ENCODE results near the gene METTL5.
"Not testable (repeated sequence)": the region's sequence is repeated elsewhere in the genome, so short reads cannot be mapped to it uniquely, and the experiment has no call there.

Gene METTL5

GRCh38 chr2:169823996-169824372 is 721 bp downstream of the METTL5 start:
- peak overlapping the region; percentile 74 for H3K27ac ChIP-seq
- no peak for TF ChIP-seq ZFX (IDR thresholded peaks at IDR 0.05)
- TF ChIP-seq CTCF (conservative IDR thresholded peaks at IDR 0.05), result no peak

GRCh38 chr2:169822785-169823392 is 1.8 kb downstream of the METTL5 start:
- no peak overlapping the region for H3K27ac ChIP-seq
- TF ChIP-seq CTCF (conservative IDR thresholded peaks at IDR 0.05) (no peak), ZFX (IDR thresholded peaks at IDR 0.05) (no peak)

GRCh38 chr2:169822036-169822435 is 2.7 kb downstream of the METTL5 start:
- H3K27ac ChIP-seq, result no peak overlapping the region
- TF ChIP-seq CTCF (conservative IDR thresholded peaks at IDR 0.05), result no peak
- TF ChIP-seq ZFX (IDR thresholded peaks at IDR 0.05), result no peak

GRCh38 chr2:169820101-169820500 is 4.6 kb downstream of the METTL5 start:
- H3K27ac ChIP-seq, result not testable (repeated sequence)

- TF ChIP-seq CTCF (conservative IDR thresholded peaks at IDR 0.05), result no peak
- TF ChIP-seq ZFX (IDR thresholded peaks at IDR 0.05), result no peak
- no peak overlapping the region for H3K27ac ChIP-seq
Measured at GRCh38 chr2:169819106-169819505, 5.6 kb downstream of the METTL5 start.

GRCh38 chr2:169818241-169818640 is 6.5 kb downstream of the METTL5 start:
- H3K27ac ChIP-seq, result no peak overlapping the region
- TF ChIP-seq ZFX (IDR thresholded peaks at IDR 0.05) (no peak), CTCF (conservative IDR thresholded peaks at IDR 0.05) (no peak)

GRCh38 chr2:169817369-169817768 is 7.3 kb downstream of the METTL5 start:
- not testable (repeated sequence) for H3K27ac ChIP-seq

- H3K27ac ChIP-seq, result not testable (repeated sequence)
Measured at GRCh38 chr2:169816961-169817360, 7.7 kb downstream of the METTL5 start.

- TF ChIP-seq ZFX (IDR thresholded peaks at IDR 0.05) (no peak), CTCF (conservative IDR thresholded peaks at IDR 0.05) (no peak)
- H3K27ac ChIP-seq, result no peak overlapping the region
Measured at GRCh38 chr2:169815849-169816248, 8.9 kb downstream of the METTL5 start.
